Breast epithelium (tissue), 4 donors: ENCODE results near the gene NDUFS3. TPM values are rescaled to one million over a fixed set of nuclear protein-coding genes. Genes with fewer than 3 reads are reported as not detected.
"Not testable (repeated sequence)": the region's sequence is repeated elsewhere in the genome, so short reads cannot be mapped to it uniquely, and the experiment has no call there.

ENCODE experiments used
- DNase-seq, 2 donors: peaks; one replicate each; pipeline ENCODE4 v3.0.0-alpha.2; 2019; ENCODE audit warnings: low spot score in 2 of 2
- H3K27ac ChIP-seq, 2 donors: fragments of 200-600 bp; sonication (generic) in 1 of 2; one replicate each; pipeline ENCODE4 v1.5.1; 2016 to 2019; ENCODE audit warnings: mild to moderate bottlenecking in 1 of 2
- H3K27me3 ChIP-seq, 2 donors: fragments of 200-600 bp; sonication (generic) in 1 of 2; one replicate each; pipeline versions ENCODE4 v1.5.1 to v1.6.0; 2017 to 2019; ENCODE audit warnings: control low read depth in 1 of 2, mild to moderate bottlenecking in 1 of 2
- H3K36me3 ChIP-seq: fragments of 200-600 bp; one replicate; pipeline ENCODE4 v1.5.1; 2019
- H3K4me1 ChIP-seq, 2 donors: fragments of 200-600 bp; sonication (generic); one replicate each; pipeline ENCODE4 v1.5.1; 2016 to 2019; ENCODE audit warnings: control low read depth in 1 of 2
- H3K4me3 ChIP-seq, 3 donors: fragments of 200-600 bp; sonication (generic); 1 replicate in 2 of 3; 2 replicates in 1 of 3; pipeline ENCODE4 v1.5.1; 2016 to 2019; ENCODE audit warnings: mild to moderate bottlenecking in 3 of 3, moderate library complexity in 2 of 3
- H3K9me3 ChIP-seq, 2 donors: fragments of 200-600 bp; sonication (generic) in 1 of 2; one replicate each; pipeline ENCODE4 v1.5.1; 2016 to 2019; ENCODE audit warnings: control low read depth in 1 of 2
- POLR2A ChIP-seq: fragments of 450-650 bp; IDR thresholded peaks from one replicate; pipeline ENCODE4 v1.6.1; 2016; ENCODE audit warnings: antibody characterized with exemption, mild to moderate bottlenecking, moderate library complexity
- POLR2AphosphoS5 ChIP-seq, 3 donors: sonication (generic); formaldehyde crosslinking; IDR thresholded peaks; one replicate each; pipeline ENCODE4 v1.6.1; 2017; ENCODE audit warnings: antibody characterized with exemption in 3 of 3
- intact Hi-C: fragments of 100-400 bp; cut with DNase I; formaldehyde crosslinking; loops from one replicate; pipeline ENCODE4 v1.15.1; 2023; ENCODE audit warnings: low total_unique reads
- total RNA-seq, 3 donors: library from RNA; depleted of rRNA; stranded (reverse); fragments of >200 nt; gene quantifications; one replicate each; pipeline ENCODE4 v1.1.0, GENCODE V29; 2016
- TF ChIP-seq, protein P1 (sequence below), 3 donors: fragments of 450-650 bp; IDR thresholded peaks; one replicate each; pipeline ENCODE4 v1.5.1; 2016 to 2017; ENCODE audit warnings: antibody characterized with exemption in 3 of 3, mild to moderate bottlenecking in 3 of 3, moderate library complexity in 3 of 3

Gene NDUFS3
- total RNA-seq, 3 donors from 2014 or later = 49.0 to 59.7 (median 49.2) TPM

DNA sequence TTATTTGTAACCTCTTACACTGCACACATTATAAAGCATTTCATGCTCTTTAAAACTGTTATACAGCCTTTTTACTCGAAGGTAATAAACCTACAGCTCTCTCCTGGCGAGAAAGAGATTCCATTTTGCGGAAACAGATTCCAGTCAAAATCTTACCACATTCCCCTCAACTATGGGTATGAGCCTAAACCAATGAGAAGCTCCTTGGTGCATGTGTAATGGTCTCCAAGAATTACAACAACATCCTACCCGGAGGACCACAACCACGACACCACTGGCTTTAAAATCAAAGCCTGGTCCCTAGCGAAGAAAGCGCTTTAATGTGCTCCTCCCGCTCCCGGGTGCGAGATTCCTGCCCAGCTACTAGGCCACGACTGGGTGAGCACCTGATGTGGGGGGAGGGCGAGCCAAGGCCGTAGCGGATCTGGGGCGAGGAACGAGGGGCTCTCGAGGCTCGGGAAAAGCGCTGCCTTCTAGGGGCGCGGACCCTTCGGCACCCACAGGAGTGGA is 26.8 kb upstream of the NDUFS3 start:
- Histone ChIP-seq H3K27me3 (no peaks in the 10 kb centered on the region), H3K4me1 (no peaks in the 10 kb centered on the region), H3K4me3 (peak overlapping the region; percentile 84 to 98 (median 85)), H3K27ac (peak overlapping the region; percentile 94), H3K36me3 (no peaks in the 10 kb centered on the region), H3K9me3 (no peaks in the 10 kb centered on the region)
- intact Hi-C loops = no loop called here
- DNase-seq = no peak
- peak in 2 of 3 donors; percentile 13 to 14 for TF ChIP-seq POLR2AphosphoS5 (IDR thresholded peaks at IDR 0.05)
- no peak for TF ChIP-seq POLR2A

DNA sequence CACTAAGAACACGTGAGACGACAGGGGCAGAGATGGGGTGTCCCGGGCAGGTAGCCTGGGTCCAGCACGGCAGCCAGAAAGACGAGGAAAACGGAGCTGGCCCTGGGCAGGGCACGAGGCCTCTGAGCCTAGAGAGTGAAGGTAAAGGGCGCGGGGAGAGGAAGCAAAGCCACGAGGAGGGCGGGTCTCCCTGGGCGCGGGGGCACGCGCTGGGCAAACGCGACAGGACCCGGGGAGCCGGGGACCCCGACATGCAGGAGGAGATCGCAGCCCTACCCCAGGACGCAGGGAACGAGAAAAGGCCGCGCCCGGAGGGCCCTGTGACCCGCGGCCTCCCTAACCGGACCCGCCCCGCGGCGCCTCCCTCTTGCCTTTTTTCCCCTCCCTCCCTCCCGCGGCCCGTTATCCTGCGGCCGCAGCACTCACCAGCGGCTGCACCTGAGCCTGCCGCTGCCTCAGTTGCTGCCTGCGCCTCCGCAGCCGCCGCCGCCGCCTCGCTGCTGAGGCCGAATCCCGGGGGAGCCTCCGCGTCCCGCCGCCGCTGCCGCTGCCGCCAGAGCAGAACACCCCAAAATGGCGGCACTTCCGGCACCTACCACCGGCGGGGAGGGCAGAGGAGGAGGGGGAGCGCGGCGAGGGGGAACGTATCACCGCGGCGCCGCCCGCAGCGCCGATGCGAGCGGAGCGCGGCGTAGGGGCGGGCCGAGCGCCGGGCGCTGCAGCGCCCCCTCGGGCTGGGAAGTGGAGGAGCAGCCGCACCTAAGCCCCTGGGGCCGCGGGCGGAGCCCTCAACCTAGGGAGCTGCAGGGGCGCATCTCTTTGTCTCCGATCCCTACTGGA is 26.1 kb upstream of the NDUFS3 start, which contains the start of gene CELF1:
Gene CELF1 (minus strand): TSS at position 567 of the 840 bp plus-strand sequence. CDS start 53,609 bp downstream, outside the sequence.
- Histone ChIP-seq H3K4me3 (peak within 1 kb of the TSS; percentile 84 to 98 (median 85)), H3K9me3 (no peaks in the 10 kb centered on the region), H3K27ac (peak within 1 kb of the TSS; percentile 94), H3K36me3 (no peaks in the 10 kb centered on the region), H3K4me1 (no peaks in the 10 kb centered on the region), H3K27me3 (no peaks in the 10 kb centered on the region)
- intact Hi-C loops = no loop called here
- TF ChIP-seq POLR2AphosphoS5 (IDR thresholded peaks at IDR 0.05) = peak; percentile 83 to 86 (median 84)
- TF ChIP-seq POLR2A = no peak
- TF ChIP-seq, protein P1, sequence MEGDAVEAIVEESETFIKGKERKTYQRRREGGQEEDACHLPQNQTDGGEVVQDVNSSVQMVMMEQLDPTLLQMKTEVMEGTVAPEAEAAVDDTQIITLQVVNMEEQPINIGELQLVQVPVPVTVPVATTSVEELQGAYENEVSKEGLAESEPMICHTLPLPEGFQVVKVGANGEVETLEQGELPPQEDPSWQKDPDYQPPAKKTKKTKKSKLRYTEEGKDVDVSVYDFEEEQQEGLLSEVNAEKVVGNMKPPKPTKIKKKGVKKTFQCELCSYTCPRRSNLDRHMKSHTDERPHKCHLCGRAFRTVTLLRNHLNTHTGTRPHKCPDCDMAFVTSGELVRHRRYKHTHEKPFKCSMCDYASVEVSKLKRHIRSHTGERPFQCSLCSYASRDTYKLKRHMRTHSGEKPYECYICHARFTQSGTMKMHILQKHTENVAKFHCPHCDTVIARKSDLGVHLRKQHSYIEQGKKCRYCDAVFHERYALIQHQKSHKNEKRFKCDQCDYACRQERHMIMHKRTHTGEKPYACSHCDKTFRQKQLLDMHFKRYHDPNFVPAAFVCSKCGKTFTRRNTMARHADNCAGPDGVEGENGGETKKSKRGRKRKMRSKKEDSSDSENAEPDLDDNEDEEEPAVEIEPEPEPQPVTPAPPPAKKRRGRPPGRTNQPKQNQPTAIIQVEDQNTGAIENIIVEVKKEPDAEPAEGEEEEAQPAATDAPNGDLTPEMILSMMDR (IDR thresholded peaks at IDR 0.05) = peak in 2 of 3 donors; percentile 56 to 90
- peak; percentile 85 to 90 for DNase-seq

DNA sequence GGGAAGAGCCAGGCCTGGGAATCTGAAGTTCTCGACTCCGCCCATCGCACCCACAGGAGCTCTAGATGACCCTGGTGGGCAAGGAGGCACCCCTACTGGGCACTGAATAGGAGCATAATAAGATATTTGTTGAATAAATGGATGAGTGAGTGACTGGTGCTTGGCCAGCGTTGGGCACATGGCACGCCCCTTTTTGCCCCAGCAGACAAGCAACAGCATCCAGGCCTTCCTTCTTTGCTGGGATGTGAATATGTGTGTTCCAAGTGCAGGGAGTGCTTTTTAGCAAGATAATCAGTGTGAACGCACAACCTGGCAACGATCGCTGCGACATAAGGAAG is 25.5 kb upstream of the NDUFS3 start:
- Histone ChIP-seq H3K27ac (peak overlapping the region; percentile 94), H3K36me3 (no peaks in the 10 kb centered on the region), H3K9me3 (no peaks in the 10 kb centered on the region), H3K4me3 (peak overlapping the region; percentile 84 to 98 (median 85)), H3K27me3 (no peaks in the 10 kb centered on the region), H3K4me1 (no peaks in the 10 kb centered on the region)
- peak in 1 of 3 donors; percentile 2 for TF ChIP-seq POLR2AphosphoS5 (IDR thresholded peaks at IDR 0.05)
- TF ChIP-seq POLR2A = no peak
- TF ChIP-seq, protein P1 (IDR thresholded peaks at IDR 0.05) = peak in 1 of 3 donors; percentile 14
- DNase-seq = no peak
- intact Hi-C loops = no loop called here

DNA sequence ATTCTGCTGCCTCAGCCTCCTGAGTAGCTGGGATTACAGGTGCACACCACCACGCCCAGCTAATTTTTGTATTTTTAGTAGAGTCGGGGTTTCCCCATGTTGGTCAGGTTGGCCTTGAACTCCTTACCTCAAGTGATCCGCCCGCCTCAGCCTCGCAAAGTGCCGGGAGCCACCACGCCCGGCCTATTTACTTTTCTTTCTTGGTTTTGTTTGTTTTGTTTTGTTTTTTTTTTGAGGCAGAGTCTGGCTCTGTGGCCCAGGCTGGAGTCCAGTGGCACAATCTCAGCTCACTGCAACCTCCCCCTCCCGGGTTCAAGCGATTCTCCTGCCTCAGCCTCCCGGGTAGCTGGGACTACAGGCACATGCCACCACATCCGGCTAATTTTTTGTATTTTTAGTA is 21.9 kb upstream of the NDUFS3 start:
- H3K27ac ChIP-seq, DNase-seq, intact Hi-C loops: not testable (repeated sequence)

DNA sequence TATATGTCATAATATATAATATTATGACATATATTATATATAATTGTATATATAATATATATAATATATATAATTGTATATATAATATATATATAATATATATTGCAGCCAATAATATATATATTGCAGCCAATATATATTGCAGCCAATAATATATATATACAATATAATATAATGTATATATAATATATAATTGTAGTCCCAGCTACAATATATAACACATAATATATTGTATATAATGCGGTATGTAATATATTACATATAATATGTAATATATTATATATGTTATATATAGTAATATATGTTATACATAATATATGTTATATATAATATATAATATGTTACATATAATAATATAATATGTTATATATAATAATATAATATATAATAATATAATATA is 20.2 kb upstream of the NDUFS3 start:
- Histone ChIP-seq H3K4me3 (no peak overlapping the region), H3K27ac (no peak overlapping the region), H3K9me3 (no peaks in the 10 kb centered on the region), H3K36me3 (no peaks in the 10 kb centered on the region), H3K4me1 (no peaks in the 10 kb centered on the region), H3K27me3 (no peaks in the 10 kb centered on the region)
- no peak for DNase-seq
- intact Hi-C loops = no loop called here
- TF ChIP-seq, protein P1 (IDR thresholded peaks at IDR 0.05) = no peak
- TF ChIP-seq POLR2AphosphoS5 (IDR thresholded peaks at IDR 0.05) = no peak
- no peak for TF ChIP-seq POLR2A

More for the DNA sequence above, 21.9 kb upstream of the NDUFS3 start:
- not testable (repeated sequence) for H3K4me1 ChIP-seq, H3K27me3 ChIP-seq, H3K4me3 ChIP-seq, H3K9me3 ChIP-seq, H3K36me3 ChIP-seq

DNA sequence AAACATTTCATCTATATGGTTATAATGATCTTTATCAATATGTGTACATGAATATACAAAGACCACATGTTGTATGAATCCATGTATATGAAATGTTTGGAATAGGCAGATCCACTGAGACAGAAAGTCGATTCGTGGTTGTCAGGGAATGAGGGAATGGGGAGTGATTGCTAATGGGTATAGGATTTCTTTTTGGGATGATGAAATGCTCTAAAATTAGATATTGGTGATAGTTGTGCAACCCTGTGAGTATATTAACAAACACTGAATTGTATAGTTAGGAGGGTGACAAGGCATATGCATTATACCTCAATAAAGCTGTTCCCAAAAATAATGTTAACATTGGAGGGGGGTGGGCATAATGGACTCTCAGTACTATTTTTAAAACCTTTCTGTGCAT is 18.4 kb upstream of the NDUFS3 start:
- H3K36me3 ChIP-seq = no peaks in the 10 kb centered on the region
- H3K27ac ChIP-seq = no peak overlapping the region
- no peaks in the 10 kb centered on the region for H3K9me3 ChIP-seq
- H3K4me1 ChIP-seq = no peaks in the 10 kb centered on the region
- TF ChIP-seq, protein P1 (IDR thresholded peaks at IDR 0.05) = no peak
- TF ChIP-seq POLR2A (no peak), POLR2AphosphoS5 (IDR thresholded peaks at IDR 0.05) (no peak)
- no peak overlapping the region for H3K4me3 ChIP-seq
- no peaks in the 10 kb centered on the region for H3K27me3 ChIP-seq
- intact Hi-C loops = no loop called here
- no peak for DNase-seq

DNA sequence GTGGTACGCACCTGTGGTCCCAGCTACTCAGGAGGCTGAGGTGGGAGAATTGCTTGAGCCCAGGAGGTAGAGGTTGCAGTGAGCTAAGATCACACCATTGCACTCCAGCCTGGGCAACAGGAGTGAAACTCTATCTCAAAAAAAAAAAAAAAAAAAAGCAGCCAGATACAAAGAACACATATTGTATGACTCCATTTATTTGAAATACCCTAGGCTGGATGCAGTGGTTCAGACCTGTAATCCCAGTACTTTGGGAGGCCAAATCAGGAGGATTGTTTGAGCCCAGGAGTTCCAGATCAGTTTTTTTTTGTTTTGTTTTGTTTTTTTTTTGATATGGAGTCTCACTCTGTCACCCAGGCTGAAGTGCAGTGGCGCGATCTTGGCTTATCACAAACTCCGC is 16.5 kb upstream of the NDUFS3 start:
- H3K4me1 ChIP-seq, H3K36me3 ChIP-seq, H3K9me3 ChIP-seq, intact Hi-C loops, H3K4me3 ChIP-seq, H3K27ac ChIP-seq, H3K27me3 ChIP-seq, DNase-seq: not testable (repeated sequence)

DNA sequence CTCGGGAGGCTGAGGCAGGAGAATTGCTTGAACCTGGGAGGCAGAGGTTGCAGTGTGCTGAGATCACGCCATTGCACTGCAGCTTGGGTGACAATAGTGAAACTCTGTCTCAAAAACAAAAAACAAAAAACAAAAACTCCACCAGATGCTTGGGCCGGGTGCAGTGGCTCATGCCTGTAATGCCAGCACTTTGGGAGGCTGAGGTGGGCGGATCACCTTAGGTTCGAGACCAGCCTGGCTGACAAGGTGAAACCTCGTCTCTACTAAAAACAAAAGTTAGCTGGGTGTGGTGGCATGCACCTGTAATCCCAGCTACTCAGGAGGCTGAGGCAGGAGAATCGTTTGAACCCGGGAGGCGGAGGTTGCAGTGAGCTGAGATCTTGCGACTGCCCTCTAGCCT is 14.5 kb upstream of the NDUFS3 start:
- DNase-seq, intact Hi-C loops, H3K4me1 ChIP-seq, H3K9me3 ChIP-seq, H3K36me3 ChIP-seq, H3K27ac ChIP-seq, H3K27me3 ChIP-seq: not testable (repeated sequence)
- H3K4me3 ChIP-seq = peak overlapping the region in 1 of 3 donors; percentile 97
